ENCODE data around the gene DIAPH2.

DNA sequence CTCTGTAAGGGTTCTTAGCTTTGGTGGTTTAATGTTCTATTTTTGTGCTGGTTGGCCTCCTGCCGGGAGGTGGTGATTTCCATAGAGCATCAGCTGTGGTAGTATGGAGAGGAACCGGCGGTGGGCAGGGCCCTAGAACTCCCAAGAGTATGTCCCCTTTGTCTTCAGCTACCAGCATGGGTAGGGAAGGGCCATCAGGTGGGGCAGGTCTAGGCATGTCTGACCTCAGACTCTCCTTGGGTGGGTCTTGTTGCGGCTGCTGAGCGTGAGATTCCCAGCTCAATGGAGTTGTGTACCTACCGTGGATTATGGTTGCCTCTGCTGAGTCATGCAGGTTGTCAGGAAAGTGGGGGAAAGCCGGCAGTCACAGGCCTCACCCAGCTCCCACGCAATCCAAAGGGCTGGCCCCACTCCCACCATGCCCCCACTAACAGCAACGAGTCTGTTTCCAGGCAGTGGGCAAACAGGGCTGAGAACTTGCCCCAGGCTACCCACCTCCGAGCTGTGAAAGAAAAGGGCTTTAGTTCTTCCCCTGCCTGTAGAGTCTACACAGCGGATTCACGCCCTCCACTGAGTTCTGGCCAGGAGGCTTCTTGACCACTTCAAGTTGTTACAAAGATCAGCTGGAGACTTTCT, 434.9 kb downstream of the DIAPH2 start:
- TF ChIP-seq, protein P1, sequence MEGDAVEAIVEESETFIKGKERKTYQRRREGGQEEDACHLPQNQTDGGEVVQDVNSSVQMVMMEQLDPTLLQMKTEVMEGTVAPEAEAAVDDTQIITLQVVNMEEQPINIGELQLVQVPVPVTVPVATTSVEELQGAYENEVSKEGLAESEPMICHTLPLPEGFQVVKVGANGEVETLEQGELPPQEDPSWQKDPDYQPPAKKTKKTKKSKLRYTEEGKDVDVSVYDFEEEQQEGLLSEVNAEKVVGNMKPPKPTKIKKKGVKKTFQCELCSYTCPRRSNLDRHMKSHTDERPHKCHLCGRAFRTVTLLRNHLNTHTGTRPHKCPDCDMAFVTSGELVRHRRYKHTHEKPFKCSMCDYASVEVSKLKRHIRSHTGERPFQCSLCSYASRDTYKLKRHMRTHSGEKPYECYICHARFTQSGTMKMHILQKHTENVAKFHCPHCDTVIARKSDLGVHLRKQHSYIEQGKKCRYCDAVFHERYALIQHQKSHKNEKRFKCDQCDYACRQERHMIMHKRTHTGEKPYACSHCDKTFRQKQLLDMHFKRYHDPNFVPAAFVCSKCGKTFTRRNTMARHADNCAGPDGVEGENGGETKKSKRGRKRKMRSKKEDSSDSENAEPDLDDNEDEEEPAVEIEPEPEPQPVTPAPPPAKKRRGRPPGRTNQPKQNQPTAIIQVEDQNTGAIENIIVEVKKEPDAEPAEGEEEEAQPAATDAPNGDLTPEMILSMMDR (IDR thresholded peaks at IDR 0.05) = no peak
- TF ChIP-seq POLR2A (IDR thresholded peaks at IDR 0.05) = no peak
- TF ChIP-seq EP300 (IDR thresholded peaks at IDR 0.05) = no peak

All from tibial nerve (tissue), 4 donors.